HL-60 (cell line): ENCODE data around the gene LIPT1.

Experiments
- CTCF ChIP-seq: IDR thresholded peaks from one replicate; pipeline ENCODE4 v1.5.1; 2011; ENCODE audit warnings: low read length, control low read depth, inconsistent platforms; ENCODE audit not compliant: insufficient read depth
- GABPA ChIP-seq: IDR thresholded peaks from 2 replicates; pipeline ENCODE4 v1.6.1; 2012; ENCODE audit warnings: low read depth
- POLR2AphosphoS5 ChIP-seq: IDR thresholded peaks from 2 replicates; pipeline ENCODE4 v1.6.1; 2012; ENCODE audit warnings: low read depth
- REST ChIP-seq: IDR thresholded peaks from 2 replicates; pipeline ENCODE4 v1.6.1; 2012; ENCODE audit warnings: low read depth; ENCODE audit not compliant: insufficient replicate concordance
- SPI1 ChIP-seq: IDR thresholded peaks from 2 replicates; pipeline ENCODE4 v1.6.1; 2012; ENCODE audit warnings: low read depth, mild to moderate bottlenecking, borderline replicate concordance

GRCh38 chr2:99171377-99172140, 16.8 kb downstream of the LIPT1 start:
- TF ChIP-seq POLR2AphosphoS5 (no peak), SPI1 (no peak), CTCF (no peak), REST (no peak), GABPA (no peak)
